Thymus (tissue), 11 donors: ENCODE measurements around the gene MBOAT2. TPM values are rescaled to one million over a fixed set of nuclear protein-coding genes. Genes with fewer than 3 reads are reported as not detected.

Experiments
- DNase-seq, 9 donors: peaks; one replicate each; pipeline ENCODE4 v3.0.0-alpha.2; 2013; ENCODE audit warnings: low spot score in 9 of 9, low read depth in 6 of 9, missing footprints in 1 of 9
- H3K27ac ChIP-seq, 2 donors: one replicate each; pipeline ENCODE4 v1.5.1; 2013; ENCODE audit warnings: control low read depth in 1 of 2, low read depth in 1 of 2, low read length in 1 of 2, mild to moderate bottlenecking in 1 of 2, moderate library complexity in 1 of 2
- H3K27me3 ChIP-seq, 2 donors: one replicate each; pipeline ENCODE4 v1.5.1; 2013; ENCODE audit warnings: low read length in 1 of 2; ENCODE audit not compliant: control insufficient read depth in 2 of 2, insufficient read depth in 1 of 2
- H3K36me3 ChIP-seq, 2 donors: one replicate each; pipeline ENCODE4 v1.5.1; 2013; ENCODE audit warnings: low read length in 1 of 2, mild to moderate bottlenecking in 1 of 2, moderate library complexity in 1 of 2; ENCODE audit not compliant: control insufficient read depth in 2 of 2, insufficient read depth in 2 of 2
- H3K4me1 ChIP-seq, 2 donors: one replicate each; pipeline ENCODE4 v1.5.1; 2013; ENCODE audit warnings: low read length in 2 of 2; ENCODE audit not compliant: control insufficient read depth in 2 of 2, insufficient read depth in 2 of 2
- H3K4me3 ChIP-seq, 2 donors: one replicate each; pipeline ENCODE4 v1.5.1; 2013; ENCODE audit warnings: low read length in 2 of 2, control low read depth in 1 of 2, mild to moderate bottlenecking in 1 of 2
- H3K9me3 ChIP-seq, 2 donors: one replicate each; pipeline ENCODE4 v1.5.1; 2013; ENCODE audit warnings: low read length in 1 of 2, mild to moderate bottlenecking in 1 of 2; ENCODE audit not compliant: control insufficient read depth in 2 of 2, insufficient read depth in 1 of 2
- WGBS: extraction: QIAGEN DNeasy Blood & Tissue Kit; methylation state at CpG from one replicate; pipeline ENCODE4 v1.1.7; 2013; 5-methylcytosine and 5-hydroxymethylcytosine counted together
- polyA plus RNA-seq: library from polyadenylated mRNA; stranded (reverse); fragments of 200-250 nt; gene quantifications from one replicate; pipeline ENCODE4 v1.2.3, GENCODE V29; 2013
- total RNA-seq: library from RNA; stranded (reverse); fragments of 120-200 nt; gene quantifications from one replicate; pipeline ENCODE4 v1.2.4, GENCODE V29; 2013
- donor health status: healthy.

Gene MBOAT2
- total and polyA plus RNA-seq, 2 donors = 6.0 to 17.2 TPM

DNA sequence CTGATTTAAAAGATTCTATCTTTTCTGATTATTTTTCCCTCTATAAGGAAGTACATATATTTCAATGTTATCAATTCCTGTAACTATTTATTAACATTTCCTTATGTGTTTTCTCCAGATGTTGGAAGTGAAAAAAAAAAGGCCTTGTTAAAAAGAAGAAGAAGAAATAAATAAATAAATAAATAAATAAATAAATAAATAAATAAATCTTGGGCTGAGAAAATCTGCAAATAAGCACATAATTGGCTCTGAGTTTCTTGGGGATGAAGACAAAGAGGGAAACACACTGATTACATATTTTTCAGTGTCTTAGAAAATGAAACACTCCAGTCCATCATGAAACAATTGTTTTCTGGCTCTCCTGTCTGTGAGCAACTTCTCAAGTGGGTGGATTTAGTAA lies 21.1 kb upstream of the MBOAT2 start:
- no peaks in the 10 kb centered on the region for H3K9me3 ChIP-seq
- H3K4me3 ChIP-seq = no peak overlapping the region
- H3K4me1 ChIP-seq = no peaks in the 10 kb centered on the region
- no peaks in the 10 kb centered on the region for H3K27me3 ChIP-seq
- no peak for DNase-seq
- no peaks in the 10 kb centered on the region for H3K36me3 ChIP-seq
- H3K27ac ChIP-seq = no peak overlapping the region

DNA sequence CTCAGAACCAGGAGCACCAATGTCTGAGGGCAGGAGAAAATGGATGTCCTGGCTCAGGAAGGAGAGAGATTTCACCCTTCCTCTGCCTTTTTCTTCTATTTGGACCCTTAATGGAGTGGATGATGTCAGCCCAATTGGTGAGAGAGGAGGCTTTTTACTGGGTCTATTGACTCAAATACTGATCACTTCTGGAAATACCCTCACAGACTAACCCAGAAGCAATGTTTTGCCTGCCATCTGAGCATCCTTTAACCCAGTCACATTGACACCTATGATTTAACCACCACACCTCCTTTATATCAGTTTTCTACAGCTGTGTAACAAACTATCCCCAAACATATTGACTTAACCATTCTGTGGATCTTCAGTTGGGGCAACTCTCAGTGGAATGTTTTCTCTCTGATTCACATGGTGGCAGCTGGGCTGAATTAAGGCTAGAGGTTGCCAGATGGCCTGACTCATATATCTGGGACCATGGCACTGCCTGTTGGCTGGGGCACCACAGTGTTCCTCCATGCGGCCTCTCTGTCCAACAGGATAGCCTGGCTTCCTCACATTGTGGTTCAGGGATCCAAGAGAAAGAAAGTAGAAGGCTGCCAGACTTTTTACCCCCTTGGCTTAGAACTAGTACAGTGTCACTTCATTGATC lies 18.2 kb upstream of the MBOAT2 start:
- WGBS = 98% methylated on average over 1 of the region's 1 CpG
- H3K36me3 ChIP-seq = no peaks in the 10 kb centered on the region
- H3K4me3 ChIP-seq = no peak overlapping the region
- no peaks in the 10 kb centered on the region for H3K9me3 ChIP-seq
- H3K27me3 ChIP-seq = no peaks in the 10 kb centered on the region
- no peak for DNase-seq
- no peak overlapping the region for H3K27ac ChIP-seq
- H3K4me1 ChIP-seq = no peaks in the 10 kb centered on the region

DNA sequence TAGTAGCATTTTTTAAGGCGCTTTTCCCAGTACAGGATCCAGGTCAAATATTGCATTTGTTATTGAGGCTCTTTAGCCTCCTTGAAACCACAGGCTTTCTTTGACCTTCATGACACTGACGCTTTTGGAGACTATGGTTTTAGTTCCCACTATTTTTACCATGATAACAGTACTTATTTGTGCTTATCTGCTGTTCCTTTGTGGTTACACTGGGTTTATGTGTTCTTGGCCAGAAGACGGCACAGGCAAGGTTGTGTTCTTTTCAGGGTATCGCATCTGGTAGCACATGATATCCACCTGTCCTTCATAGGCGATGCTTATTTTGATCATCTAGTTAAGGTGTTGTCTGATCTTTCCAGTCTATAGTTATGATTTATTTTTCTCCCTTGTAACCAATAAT lies 16.8 kb upstream of the MBOAT2 start:
- H3K27me3 ChIP-seq = no peaks in the 10 kb centered on the region
- no peaks in the 10 kb centered on the region for H3K9me3 ChIP-seq
- H3K4me3 ChIP-seq = no peak overlapping the region
- H3K4me1 ChIP-seq = no peaks in the 10 kb centered on the region
- no peak overlapping the region for H3K27ac ChIP-seq
- no peak for DNase-seq
- no peaks in the 10 kb centered on the region for H3K36me3 ChIP-seq
- 83% methylated on average over 5 of the region's 5 CpGs for WGBS

DNA sequence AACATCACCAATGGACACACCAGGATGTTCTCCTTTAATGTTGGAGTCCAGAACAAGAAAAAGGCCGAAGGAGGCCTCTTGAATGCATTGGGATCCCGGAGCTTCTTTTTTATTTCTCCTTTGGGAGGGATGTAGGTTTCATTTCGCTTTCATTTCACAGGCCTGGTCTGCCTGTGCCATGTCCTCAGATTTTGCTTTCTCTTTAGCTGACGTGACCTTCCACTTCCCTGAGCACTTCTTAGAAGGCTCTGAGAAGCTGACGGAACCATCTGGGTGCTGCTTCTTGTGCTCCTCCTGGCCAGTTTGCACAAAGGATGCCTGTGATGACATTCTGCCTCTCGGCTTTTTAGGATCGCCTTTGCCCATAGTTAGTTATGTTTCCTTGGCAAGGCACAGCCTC lies 15.1 kb upstream of the MBOAT2 start:
- Histone ChIP-seq H3K4me1 (no peaks in the 10 kb centered on the region), H3K27me3 (no peaks in the 10 kb centered on the region), H3K9me3 (no peaks in the 10 kb centered on the region), H3K36me3 (no peaks in the 10 kb centered on the region), H3K4me3 (no peak overlapping the region), H3K27ac (no peak overlapping the region)
- 95% methylated on average over 7 of the region's 7 CpGs for WGBS
- DNase-seq = no peak

DNA sequence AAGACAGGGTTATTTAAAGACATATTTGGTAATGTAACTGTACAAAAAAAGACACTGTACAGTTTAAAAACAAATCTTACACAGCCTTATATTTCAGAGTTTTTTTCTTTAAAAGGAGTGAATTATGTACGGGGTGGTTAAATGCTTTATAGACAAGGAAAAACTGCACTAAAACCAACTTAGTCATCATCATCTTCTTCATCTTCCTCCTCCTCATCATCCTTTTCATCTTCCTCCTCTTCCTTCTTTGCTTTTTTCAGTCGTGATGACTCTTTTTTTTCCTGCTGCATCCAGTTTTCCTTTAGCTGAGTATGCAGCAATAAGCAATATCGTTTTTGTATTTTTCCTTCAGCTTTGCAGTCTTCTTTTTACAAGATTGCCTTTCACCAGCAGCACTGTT lies 14.6 kb upstream of the MBOAT2 start:
- H3K27ac ChIP-seq = no peak overlapping the region
- H3K9me3 ChIP-seq = no peaks in the 10 kb centered on the region
- no peaks in the 10 kb centered on the region for H3K36me3 ChIP-seq
- H3K27me3 ChIP-seq = no peaks in the 10 kb centered on the region
- H3K4me3 ChIP-seq = no peak overlapping the region
- H3K4me1 ChIP-seq = no peaks in the 10 kb centered on the region
- 92% methylated on average over 3 of the region's 3 CpGs for WGBS
- no peak for DNase-seq

DNA sequence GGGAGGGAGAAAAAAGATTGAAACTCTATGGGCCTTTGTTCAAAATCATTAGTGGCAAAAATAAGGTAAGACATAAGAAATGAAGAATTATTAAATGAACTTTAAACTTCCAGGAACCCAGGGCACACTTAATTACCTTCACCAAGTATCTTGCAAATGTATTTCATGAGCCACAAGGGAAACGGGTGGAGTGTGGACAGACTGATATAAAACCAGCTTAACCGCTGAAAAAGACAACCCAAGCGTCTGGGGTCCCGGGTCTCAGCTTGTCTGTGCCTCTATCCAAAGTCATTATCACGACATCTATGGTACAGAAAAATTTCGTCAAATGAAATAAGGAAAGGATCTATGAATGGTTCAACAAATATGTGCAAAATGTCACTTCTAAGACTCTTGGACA lies 13.9 kb upstream of the MBOAT2 start:
- Histone ChIP-seq H3K27me3 (no peaks in the 10 kb centered on the region), H3K4me1 (no peaks in the 10 kb centered on the region), H3K27ac (no peak overlapping the region), H3K9me3 (no peaks in the 10 kb centered on the region), H3K36me3 (no peaks in the 10 kb centered on the region), H3K4me3 (no peak overlapping the region)
- DNase-seq = no peak
- WGBS = 98% methylated on average over 6 of the region's 6 CpGs

DNA sequence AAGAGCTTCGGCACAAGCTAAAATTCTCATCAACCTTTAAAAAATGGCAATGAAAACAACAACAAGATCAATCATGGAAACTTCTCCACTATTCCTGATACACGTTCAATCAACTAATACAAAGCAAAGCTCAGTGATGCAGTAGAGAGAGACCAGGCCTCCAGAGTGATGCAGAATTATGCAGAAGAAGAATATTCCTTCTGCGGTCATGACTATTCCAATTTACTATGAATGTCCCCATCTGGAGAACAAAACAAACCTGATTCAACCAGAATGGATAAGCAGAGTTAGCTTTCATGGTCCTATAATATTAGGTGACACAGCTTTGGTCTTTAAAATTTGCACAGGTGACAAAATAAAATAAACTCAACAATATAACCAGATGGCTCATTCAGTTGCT lies 12.5 kb upstream of the MBOAT2 start:
- H3K9me3 ChIP-seq = no peaks in the 10 kb centered on the region
- H3K27me3 ChIP-seq = no peaks in the 10 kb centered on the region
- H3K36me3 ChIP-seq = no peaks in the 10 kb centered on the region
- 97% methylated on average over 3 of the region's 3 CpGs for WGBS
- no peaks in the 10 kb centered on the region for H3K4me1 ChIP-seq
- H3K27ac ChIP-seq = no peak overlapping the region
- DNase-seq = no peak
- no peak overlapping the region for H3K4me3 ChIP-seq

DNA sequence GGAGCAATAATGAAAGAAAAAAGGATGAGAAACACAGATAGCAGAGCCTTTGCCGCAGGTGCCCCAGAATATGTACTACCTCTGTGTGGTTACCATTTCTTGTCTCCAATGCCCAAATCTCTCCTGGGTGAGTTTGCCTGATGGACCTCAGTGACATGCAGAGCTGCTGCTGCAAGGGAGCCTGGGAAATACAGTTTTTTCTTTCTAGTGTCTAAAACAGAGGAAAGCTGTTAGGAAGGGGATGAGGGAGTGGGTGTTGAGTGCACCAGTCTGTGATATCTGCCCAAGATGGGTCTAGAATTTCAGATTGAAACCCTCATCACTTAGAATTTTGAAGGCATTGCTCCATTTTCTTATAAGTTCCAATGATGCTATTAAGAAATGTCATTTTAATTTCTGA lies 9.9 kb upstream of the MBOAT2 start:
- H3K4me3 ChIP-seq = no peak overlapping the region
- WGBS = 100% methylated on average over 1 of the region's 1 CpG
- no peak for DNase-seq
- H3K4me1 ChIP-seq = no peaks in the 10 kb centered on the region
- H3K27ac ChIP-seq = no peak overlapping the region
- no peaks in the 10 kb centered on the region for H3K27me3 ChIP-seq
- no peaks in the 10 kb centered on the region for H3K36me3 ChIP-seq
- H3K9me3 ChIP-seq = no peaks in the 10 kb centered on the region

DNA sequence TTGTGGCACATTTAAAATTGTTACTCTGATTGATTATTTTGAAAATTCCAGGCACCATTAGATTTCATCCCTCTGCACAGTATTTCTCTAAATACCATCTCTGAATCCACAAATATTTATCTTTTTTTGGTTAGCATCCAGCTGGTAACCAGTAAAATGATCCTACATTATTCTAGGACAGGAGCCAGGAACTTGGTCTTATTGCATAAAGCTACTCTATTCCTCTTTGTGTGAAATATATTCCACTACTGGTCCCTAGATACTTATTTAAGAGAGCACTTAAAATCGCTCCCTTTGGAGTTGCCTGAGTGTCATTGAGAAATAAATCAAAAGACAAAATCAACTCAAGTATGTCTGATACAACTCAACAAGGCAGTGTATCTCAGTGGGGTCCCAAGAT lies 7.4 kb upstream of the MBOAT2 start:
- Histone ChIP-seq H3K27ac (no peak overlapping the region), H3K4me1 (no peaks in the 10 kb centered on the region), H3K36me3 (no peaks in the 10 kb centered on the region), H3K9me3 (no peaks in the 10 kb centered on the region), H3K27me3 (no peaks in the 10 kb centered on the region), H3K4me3 (no peak overlapping the region)
- WGBS = 91% methylated on average over 1 of the region's 1 CpG
- no peak for DNase-seq
